K562 (cell line): ENCODE measurements around the gene NCKIPSD. TPM values are rescaled to one million over a fixed set of nuclear protein-coding genes. Genes with fewer than 3 reads are reported as not detected.

Experiments used
- ATF2 ChIP-seq: sonication (generic); formaldehyde crosslinking; IDR thresholded peaks from 2 replicates; pipeline ENCODE4 v1.8.1; 2022; ENCODE audit warnings: missing genetic modification reagents
- CBFB ChIP-seq: sonication (generic); formaldehyde crosslinking; IDR thresholded peaks from 2 replicates; pipeline ENCODE4 v1.4.0; 2020; ENCODE audit warnings: mild to moderate bottlenecking, missing genetic modification reagents
- CREM ChIP-seq: IDR thresholded peaks from 2 replicates; pipeline ENCODE4 v1.6.1; 2014; ENCODE audit warnings: antibody characterized with exemption, low read depth
- EHMT2 ChIP-seq: fragments of 450-650 bp; IDR thresholded peaks from 2 replicates; pipeline ENCODE4 v1.6.1; 2018; ENCODE audit warnings: antibody characterized with exemption
- FOXK2 ChIP-seq, 2 experiments: fragments of 450-650 bp; IDR thresholded peaks in 1 of 2; conservative IDR thresholded peaks in 1 of 2; 2 replicates each; pipeline ENCODE4 v1.6.1; 2016; ENCODE audit warnings: low read depth in 2 of 2, mild to moderate bottlenecking in 1 of 2
- HCFC1 ChIP-seq: IDR thresholded peaks from 2 replicates; pipeline ENCODE4 v1.6.1; 2012; ENCODE audit warnings: low read depth, low read length, improper control_type of control experiment
- HDAC1 ChIP-seq, 2 experiments: fragments of 450-650 bp; IDR thresholded peaks; 2 replicates each; pipeline ENCODE4 v1.6.1; 2016 to 2017; ENCODE audit warnings: inconsistent platforms in 1 of 2, mild to moderate bottlenecking in 1 of 2, moderate library complexity in 1 of 2
- HMGN3 ChIP-seq: IDR thresholded peaks from 2 replicates; pipeline ENCODE4 v1.6.1; 2011; ENCODE audit warnings: borderline replicate concordance, low read depth, mild to moderate bottlenecking, mixed read lengths, low read length; ENCODE audit not compliant: insufficient read length; ENCODE audit errors: extremely low read depth
- MED1 ChIP-seq: sonication (generic); formaldehyde crosslinking; IDR thresholded peaks from 2 replicates; pipeline ENCODE4 v1.8.1; 2023; ENCODE audit warnings: missing genetic modification reagents, borderline replicate concordance
- MYC ChIP-seq, 2 experiments: fragments of 250-450 bp in 1 of 2; sonication (Bioruptor Pico) in 1 of 2; IDR thresholded peaks; 2 replicates each; pipeline versions ENCODE4 v1.5.1 to v1.6.1; 2012 to 2021; ENCODE audit warnings: low read depth in 2 of 2, borderline replicate concordance in 1 of 2, improper control_type of control experiment in 1 of 2, low read length in 1 of 2, mild to moderate bottlenecking in 1 of 2, moderate library complexity in 1 of 2
- NONO ChIP-seq, 2 experiments: fragments of 200-400 bp in 1 of 2; fragments of 450-650 bp in 1 of 2; formaldehyde crosslinking in 1 of 2; IDR thresholded peaks; 2 replicates each; pipeline ENCODE4 v1.6.1; 2017; ENCODE audit warnings: low read depth in 2 of 2, mild to moderate bottlenecking in 2 of 2, moderate library complexity in 2 of 2, low read length in 1 of 2
- SNRNP70 ChIP-seq: fragments of 200-400 bp; formaldehyde crosslinking; optimal IDR thresholded peaks from 2 replicates; pipeline ENCODE3; 2017; ENCODE audit warnings: low read depth, low read length
- SREBF2 ChIP-seq: sonication (generic); formaldehyde crosslinking; IDR thresholded peaks from 2 replicates; pipeline ENCODE4 v1.4.0; 2020; ENCODE audit warnings: mild to moderate bottlenecking, missing genetic modification reagents
- STAT6 ChIP-seq: sonication (generic); formaldehyde crosslinking; IDR thresholded peaks from 2 replicates; pipeline ENCODE4 v1.8.1; 2023; ENCODE audit warnings: mild to moderate bottlenecking, missing genetic modification reagents
- TBP ChIP-seq: optimal IDR thresholded peaks from 2 replicates; pipeline ENCODE3; 2011; ENCODE audit warnings: low read depth, low read length, improper control_type of control experiment
- TCF7L2 ChIP-seq: fragments of 150-350 bp; IDR thresholded peaks from 2 replicates; pipeline ENCODE4 v1.6.1; 2016; ENCODE audit warnings: low read depth, mild to moderate bottlenecking, low read length, moderate library complexity
- ZBTB43 ChIP-seq: sonication (generic); formaldehyde crosslinking; IDR thresholded peaks from 2 replicates; pipeline ENCODE4 v1.8.0; 2023; ENCODE audit warnings: mild to moderate bottlenecking, missing genetic modification reagents
- ZNF282 ChIP-seq: sonication (generic); formaldehyde crosslinking; IDR thresholded peaks from 2 replicates; pipeline ENCODE4 v1.8.1; 2023; ENCODE audit warnings: missing genetic modification reagents
- ZNF512 ChIP-seq: IDR thresholded peaks from 2 replicates; pipeline ENCODE4 v1.6.1; 2016; ENCODE audit warnings: missing genetic modification characterization, missing compliant biosample characterization
- ZNF583 ChIP-seq: fragments of 250-450 bp; sonication (Bioruptor Pico); IDR thresholded peaks from 2 replicates; pipeline ENCODE4 v1.4.0; 2020
- polyA plus RNA-seq, 8 experiments: library from polyadenylated mRNA; depleted of rRNA in 4 of 8; stranded (reverse) in 5 of 8; unstranded in 3 of 8; fragments of >200 nt; fragmentation: Nextera tagmentation in 2 of 8; fragmentation: Illumina TruSeq in 1 of 8; extraction: Ambion mirVana in 2 of 8; extraction: Trizol in 1 of 8; gene quantifications; 2 replicates each; pipeline versions ENCODE4 v1.2.1 to v1.2.3, GENCODE V29; 2011 to 2014; ENCODE audit warnings: inconsistent platforms in 1 of 8, missing spikeins in 1 of 8
- total RNA-seq, 7 experiments: library from RNA; depleted of rRNA in 6 of 7; stranded (reverse); fragments of >200 nt in 6 of 7; fragmentation: Illumina TruSeq in 2 of 7; extraction: Trizol in 2 of 7; gene quantifications; 2 replicates each; pipeline versions ENCODE4 v1.2.1 to v1.2.3, GENCODE V29; 2011 to 2021; ENCODE audit warnings: low replicate concordance in 1 of 7

NCKIPSD gene
- total and polyA plus RNA-seq, 9 of the 15 experiments (the other 6 are each of a cell fraction or from before 2014, with no cell fraction given), result 0.49 to 24.4 (median 12.3) TPM

GRCh38 chr3:48662753-48663488 lies 22.8 kb downstream of the NCKIPSD start, which contains the start of gene CELSR3 (continued):
- TF ChIP-seq HMGN3 (no peak), CBFB (0 out of 2 replicates have a peak, but pooled peaks have one; percentile 29), ZBTB43 (peak; percentile 69; the same call in 1 of the 2 replicates), TCF7L2 (peak; percentile 84), CREM (peak; percentile 34; the same call in 1 of the 2 replicates), SREBF2 (no peak), ZNF282 (0 out of 2 replicates have a peak, but pooled peaks have one; percentile 48), TBP (peak; percentile 21), EHMT2 (peak; percentile 63), HDAC1 (IDR thresholded peaks at IDR 0.05) (no peak), STAT6 (no peak), ZNF512 (tag) (no peak), MED1 (CRISPR knock-in tag) (no peak), ATF2 (CRISPR knock-in tag) (no peak; the same call in 1 of the 2 replicates), NONO (IDR thresholded peaks at IDR 0.05; ENCODE audit: low read depth in 2 of 2, low read length in 1 of 2) (peak in 1 of 2 experiments; percentile 88; a peak in 1 of 4 replicates), SNRNP70 (no peak), HCFC1 (peak; percentile 66), FOXK2 (conservative IDR thresholded peaks at IDR 0.05 in 1 of 2, IDR thresholded peaks at IDR 0.05 in 1 of 2; ENCODE audit: low read depth in 2 of 2) (peak in 1 of 2 experiments; percentile 95; a peak in 2 of 4 replicates), ZNF583 (CRISPR knock-in tag) (no peak), MYC (IDR thresholded peaks at IDR 0.05; ENCODE audit: low read depth, low read length) (peak; percentile 9; the same call in 1 of the 2 replicates), MYC (CRISPR knock-in tag; IDR thresholded peaks at IDR 0.05; ENCODE audit: borderline replicate concordance, low read depth) (no peak)
